GM18498 (cell line): Measurements from ENCODE around the gene CARD19.

ENCODE experiments used
- ATAC-seq: cut with Tn5 transposase; IDR thresholded peaks from one replicate; pipeline ENCODE4 v1.9.1; 2021; ENCODE audit warnings: mild to moderate bottlenecking, moderate library complexity; ENCODE audit not compliant: unreplicated experiment

The CARD19 gene

DNA sequence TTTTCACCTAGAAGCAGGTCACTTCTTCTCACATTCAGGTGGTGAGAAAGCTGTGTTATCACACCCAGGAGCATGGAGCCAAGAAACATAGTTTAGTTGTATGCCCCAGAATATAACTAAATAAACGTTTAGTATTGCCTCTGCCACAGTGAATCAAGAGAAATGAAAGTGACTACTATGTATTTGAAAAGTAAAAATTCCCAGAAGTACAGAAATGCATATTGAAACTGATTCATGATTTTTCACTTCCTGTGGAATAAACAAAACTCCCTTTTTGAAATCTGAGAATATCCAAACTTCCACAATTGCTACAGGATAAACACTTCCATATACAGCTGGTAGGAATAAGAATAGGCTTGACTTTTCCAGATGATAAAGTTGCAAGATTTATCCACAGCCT is 53.3 kb downstream of the CARD19 start:
- no peak for ATAC-seq

- no peak for ATAC-seq
These were observed 55.2 kb downstream of the CARD19 start for GRCh38 chr9:93151097-93151784.

DNA sequence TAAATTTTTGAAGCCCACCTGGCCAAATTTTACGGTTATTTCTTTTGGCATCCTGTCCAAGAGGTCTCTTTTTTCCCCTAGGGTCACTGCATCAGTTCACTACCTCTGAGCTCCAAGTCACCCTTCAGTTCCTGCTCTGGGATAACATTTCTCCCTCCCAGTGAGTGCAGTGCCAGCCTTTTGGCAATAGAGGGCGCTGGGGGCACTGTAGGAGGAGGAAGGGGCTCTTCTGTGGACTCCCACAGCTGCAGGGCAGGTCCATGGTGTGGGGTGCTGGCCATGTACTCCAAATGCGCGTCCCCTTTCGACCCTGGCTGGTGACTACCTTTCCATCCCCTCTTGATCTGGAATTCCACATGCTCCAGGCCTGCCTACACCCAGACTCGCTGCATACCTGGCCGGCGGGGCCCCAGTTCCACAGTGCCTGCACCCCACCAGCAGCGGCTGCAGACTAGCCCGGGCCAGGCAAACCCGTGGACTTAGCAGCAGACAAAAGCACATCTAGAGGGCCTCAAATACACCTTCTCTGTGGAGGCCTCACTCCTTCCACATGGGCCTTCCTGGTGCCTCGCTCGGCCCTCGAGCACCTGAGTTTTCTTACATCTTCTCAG is 58.4 kb downstream of the CARD19 start:
- no peak for ATAC-seq

DNA sequence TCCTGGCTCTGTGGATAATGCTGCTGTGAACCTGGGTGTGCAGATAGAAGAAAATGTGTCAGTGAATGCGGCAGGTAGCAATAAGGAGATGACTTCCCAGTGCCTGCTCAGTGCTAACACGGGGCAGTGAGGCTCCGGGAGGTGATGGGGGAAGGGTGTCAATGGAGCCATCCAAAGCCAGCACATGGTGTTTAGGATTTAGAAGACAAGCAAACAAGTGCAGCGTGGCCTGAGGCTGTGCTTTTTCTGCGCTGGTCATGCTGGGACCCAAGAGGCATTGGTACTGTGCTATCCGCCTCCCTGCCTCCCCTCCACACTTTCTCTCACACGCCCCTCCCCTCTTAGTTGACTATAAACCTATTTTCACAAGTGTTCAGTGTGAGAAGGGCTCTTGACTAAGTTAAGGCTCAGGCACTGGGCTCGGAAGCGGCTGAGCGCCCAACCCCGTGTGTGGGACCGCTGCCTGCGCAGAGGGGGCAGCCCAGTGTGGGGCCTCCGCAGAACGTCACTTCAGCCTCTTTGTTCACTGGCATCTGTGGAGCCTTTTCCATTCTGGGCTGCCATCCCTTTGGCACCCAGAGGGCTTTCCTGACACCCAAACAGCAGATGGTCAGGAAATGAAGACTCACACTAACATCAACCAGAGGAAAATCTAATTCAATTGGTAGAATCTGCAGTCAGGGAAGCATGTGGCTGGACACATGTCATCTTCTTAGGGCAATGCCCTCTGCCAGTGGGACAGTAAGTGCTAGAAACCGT is 59.9 kb downstream of the CARD19 start:
- no peak for ATAC-seq

- peak; percentile 38 for ATAC-seq
These were observed 60.5 kb downstream of the CARD19 start for GRCh38 chr9:93156475-93157008.

GRCh38 chr9:93159601-93160471 is 63.8 kb downstream of the CARD19 start:
- peak; percentile 90 for ATAC-seq

- ATAC-seq, result no peak
These were observed 66.0 kb downstream of the CARD19 start for GRCh38 chr9:93161786-93162562.
